Measurements from ENCODE around the gene BCHE. TPM values are rescaled to one million over a fixed set of nuclear protein-coding genes. Genes with fewer than 3 reads are reported as not detected.

The BCHE gene
- total RNA-seq: 28.6 and 30.5 TPM in 2 replicates

DNA sequence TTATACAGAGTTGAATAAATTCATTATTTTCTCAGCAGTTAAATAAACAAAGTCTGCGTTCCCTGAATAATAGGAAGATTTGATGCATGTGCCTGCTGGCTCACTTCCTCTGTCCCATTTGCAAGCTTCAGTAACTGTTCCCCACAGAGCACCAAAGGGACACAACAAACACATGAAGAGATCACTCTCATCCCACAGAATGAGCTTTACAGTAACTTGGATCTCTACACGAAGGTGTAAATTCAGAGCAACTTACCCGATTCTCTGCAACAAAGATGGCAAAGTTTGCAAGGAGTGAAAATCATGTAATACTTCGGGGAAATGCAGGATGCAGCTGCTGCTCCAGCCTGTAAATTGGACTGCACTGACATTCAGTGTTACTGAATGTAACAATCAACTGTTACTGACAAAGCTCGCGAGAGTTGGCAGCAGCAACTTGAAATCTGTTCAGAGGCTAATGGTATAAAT is at the start of gene BCHE:
Gene BCHE (minus strand): TSS at position 366 of the 468 bp plus-strand sequence. CDS start 6,390 bp downstream, outside the sequence.

